Activated naive CD8-positive, alpha-beta T cell (primary cell): ENCODE results near the gene TAF11.
"Not testable (repeated sequence)": the region's sequence is repeated elsewhere in the genome, so short reads cannot be mapped to it uniquely, and the experiment has no call there.

Experiments
- H3K27ac Mint-ChIP-seq: one replicate; pipeline ENCODE4 v1.8.0; 2021; ENCODE audit warnings: mixed read lengths
- H3K27me3 Mint-ChIP-seq: one replicate; pipeline ENCODE4 v1.8.0; 2021; ENCODE audit warnings: mixed read lengths
- H3K36me3 Mint-ChIP-seq: one replicate; pipeline ENCODE4 v1.8.0; 2021; ENCODE audit warnings: mixed read lengths
- H3K4me1 Mint-ChIP-seq: one replicate; pipeline ENCODE4 v1.8.0; 2021; ENCODE audit warnings: low read depth, mixed read lengths
- H3K4me3 Mint-ChIP-seq: one replicate; pipeline ENCODE4 v1.8.0; 2021; ENCODE audit warnings: mild to moderate bottlenecking, mixed read lengths
- H3K9me3 Mint-ChIP-seq: one replicate; pipeline ENCODE4 v1.8.0; 2021; ENCODE audit warnings: low read depth, mixed read lengths

The TAF11 gene

GRCh38 chr6:34888874-34889555 lies 1.2 kb upstream of the TAF11 start, which contains the start of gene ANKS1A:
TSS of gene ANKS1A (plus strand) at chr6:34889255. CDS start at chr6:34889403, 148 bp downstream.
- Mint-ChIP-seq H3K27me3 (no peaks in the 10 kb centered on the region), H3K27ac (peak within 1 kb of the TSS; percentile 99), H3K36me3 (peaks cover 8% of the 10 kb centered on the region), H3K4me1 (peaks cover 48% of the 10 kb centered on the region), H3K4me3 (peak within 1 kb of the TSS; percentile 100), H3K9me3 (peaks cover 2% of the 10 kb centered on the region)

DNA sequence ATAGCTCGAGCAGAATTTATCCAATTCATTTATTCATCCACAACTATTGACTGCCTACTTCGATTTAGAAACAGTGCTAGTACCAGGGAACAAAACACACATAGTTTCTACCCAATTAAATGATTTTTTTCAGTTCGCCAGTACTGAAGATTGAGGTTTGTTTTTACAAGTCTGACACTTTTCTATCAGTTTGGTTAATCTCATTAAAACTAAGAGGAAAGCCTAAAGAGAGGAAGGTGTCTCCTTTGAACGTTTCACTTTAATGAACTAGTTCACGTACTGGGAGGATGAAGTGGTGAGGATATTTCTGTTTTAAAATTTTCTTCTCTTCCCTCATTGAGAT lies 643 bp upstream of the TAF11 start:
- no peaks in the 10 kb centered on the region for H3K27me3 Mint-ChIP-seq
- peak overlapping the region; percentile 99 for H3K27ac Mint-ChIP-seq
- peak overlapping the region; percentile 100 for H3K4me3 Mint-ChIP-seq
- H3K36me3 Mint-ChIP-seq, result peaks cover 9% of the 10 kb centered on the region
- peaks cover 51% of the 10 kb centered on the region for H3K4me1 Mint-ChIP-seq
- peaks cover 3% of the 10 kb centered on the region for H3K9me3 Mint-ChIP-seq

DNA sequence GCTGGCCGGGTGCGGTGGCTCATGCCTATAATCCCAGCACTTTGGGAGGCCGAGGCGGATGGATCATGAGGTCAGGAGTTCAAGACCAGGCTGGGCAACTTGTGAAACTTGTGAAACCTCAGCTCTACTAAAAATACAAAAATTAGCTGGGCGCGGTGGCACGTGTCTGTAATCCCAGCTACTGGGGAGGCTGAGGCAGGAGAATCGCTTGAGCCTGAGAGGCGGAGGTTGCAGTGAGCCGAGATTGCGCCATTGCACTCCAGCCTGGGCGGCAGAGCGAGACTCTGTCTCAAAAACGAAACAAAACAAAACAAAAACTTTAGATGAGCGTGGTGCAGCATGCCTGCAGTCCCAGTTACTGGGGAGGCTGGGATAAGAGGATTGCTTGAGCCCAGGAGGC lies 2.0 kb downstream of the TAF11 start:
- H3K36me3 Mint-ChIP-seq, H3K27me3 Mint-ChIP-seq, H3K9me3 Mint-ChIP-seq: not testable (repeated sequence)
- Mint-ChIP-seq H3K4me1 (peaks cover 44% of the 10 kb centered on the region), H3K4me3 (peak overlapping the region; percentile 52), H3K27ac (peak overlapping the region; percentile 46)

DNA sequence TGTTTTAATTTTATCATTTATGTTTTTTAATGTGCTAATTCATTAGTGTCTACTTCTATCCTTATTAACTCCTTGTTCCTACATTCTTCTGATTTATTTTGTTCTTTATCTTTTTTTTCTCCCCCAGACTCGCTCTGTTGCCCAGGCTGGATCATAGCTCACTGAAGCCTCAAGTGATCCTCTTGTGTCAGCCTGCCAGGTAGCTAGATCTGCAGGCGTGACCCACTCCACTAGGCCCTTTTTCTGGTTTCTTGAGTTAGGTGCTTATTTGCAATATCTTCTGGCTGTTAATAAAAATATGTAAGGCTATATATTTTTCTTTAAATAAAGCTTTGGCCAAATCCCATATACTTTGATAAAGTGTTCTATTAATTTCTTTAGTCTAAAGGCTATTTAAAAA lies 2.8 kb downstream of the TAF11 start:
- Mint-ChIP-seq H3K27me3 (no peaks in the 10 kb centered on the region), H3K27ac (no peak overlapping the region), H3K4me3 (peak overlapping the region; percentile 47), H3K4me1 (peaks cover 38% of the 10 kb centered on the region), H3K9me3 (peaks cover 3% of the 10 kb centered on the region), H3K36me3 (peaks cover 9% of the 10 kb centered on the region)

- H3K4me3 Mint-ChIP-seq, H3K27me3 Mint-ChIP-seq, H3K9me3 Mint-ChIP-seq: not testable (repeated sequence)
- Mint-ChIP-seq H3K36me3 (peaks cover 11% of the 10 kb centered on the region), H3K27ac (peak overlapping the region; percentile 81), H3K4me1 (peaks cover 38% of the 10 kb centered on the region)
Observed at GRCh38 chr6:34884073-34884472, 3.8 kb downstream of the TAF11 start.

- Mint-ChIP-seq H3K4me3 (no peak overlapping the region), H3K36me3 (peaks cover 2% of the 10 kb centered on the region), H3K4me1 (peaks cover 3% of the 10 kb centered on the region), H3K9me3 (no peaks in the 10 kb centered on the region), H3K27me3 (no peaks in the 10 kb centered on the region), H3K27ac (no peak overlapping the region)
Observed at GRCh38 chr6:34877869-34878485, 9.9 kb downstream of the TAF11 start.

- H3K36me3 Mint-ChIP-seq, result peaks cover 3% of the 10 kb centered on the region
- H3K27me3 Mint-ChIP-seq, result no peaks in the 10 kb centered on the region
- no peaks in the 10 kb centered on the region for H3K9me3 Mint-ChIP-seq
- peaks cover 1% of the 10 kb centered on the region for H3K4me1 Mint-ChIP-seq
- no peak overlapping the region for H3K27ac Mint-ChIP-seq
- no peak overlapping the region for H3K4me3 Mint-ChIP-seq
Observed at GRCh38 chr6:34877259-34877658, 10.6 kb downstream of the TAF11 start.

GRCh38 chr6:34876472-34876871 lies 11.4 kb downstream of the TAF11 start:
- peaks cover 5% of the 10 kb centered on the region for H3K36me3 Mint-ChIP-seq
- H3K4me3 Mint-ChIP-seq, result no peak overlapping the region
- H3K4me1 Mint-ChIP-seq, result peaks cover 1% of the 10 kb centered on the region
- H3K27ac Mint-ChIP-seq, result no peak overlapping the region
- H3K27me3 Mint-ChIP-seq, result no peaks in the 10 kb centered on the region
- no peaks in the 10 kb centered on the region for H3K9me3 Mint-ChIP-seq

DNA sequence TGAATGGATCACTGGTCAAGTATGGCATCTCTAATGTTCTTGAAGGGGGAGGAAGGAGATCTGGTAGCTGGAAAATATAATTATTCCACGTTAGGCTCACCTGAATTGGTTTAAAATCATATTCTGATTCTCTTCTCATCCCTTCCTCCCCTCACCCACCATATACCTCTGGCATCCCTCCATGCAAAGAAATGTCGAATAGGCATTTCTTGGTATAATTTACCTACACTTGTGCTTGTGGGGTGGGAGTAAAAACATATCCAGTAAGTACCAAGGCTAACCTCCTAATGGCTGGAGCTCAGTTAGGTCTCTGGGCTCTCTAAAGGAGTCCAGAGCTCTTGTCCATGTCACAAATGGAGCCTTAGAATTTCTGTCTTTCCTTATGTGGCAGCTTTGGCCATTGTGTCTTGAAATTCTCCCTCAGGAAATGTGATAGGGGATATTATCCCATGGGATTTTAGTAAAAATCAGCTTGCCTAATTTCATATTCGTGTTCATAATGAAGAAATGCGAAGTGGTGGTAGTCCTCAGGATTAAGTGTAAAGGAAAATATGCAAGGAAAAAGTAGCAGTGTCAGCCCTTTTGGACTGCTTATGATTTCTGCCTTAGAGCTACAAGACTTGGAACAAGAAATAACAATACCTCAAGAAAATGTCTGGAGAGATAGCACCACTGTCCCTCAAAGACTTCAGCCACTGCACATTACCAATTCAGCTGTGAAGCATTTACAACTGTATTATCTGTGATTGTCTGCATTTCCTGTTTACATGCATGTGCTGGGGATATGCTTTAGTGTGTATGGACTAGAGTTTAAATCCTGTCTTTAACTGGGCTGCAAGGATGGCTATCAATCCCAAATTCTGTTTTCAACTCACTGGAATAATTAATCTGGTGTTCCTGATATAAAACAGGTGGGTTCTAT lies 12.3 kb downstream of the TAF11 start:
- Mint-ChIP-seq H3K36me3 (peaks cover 8% of the 10 kb centered on the region), H3K27ac (peak overlapping the region; percentile 23), H3K27me3 (no peaks in the 10 kb centered on the region), H3K4me3 (no peak overlapping the region), H3K9me3 (no peaks in the 10 kb centered on the region), H3K4me1 (peaks cover 1% of the 10 kb centered on the region)

GRCh38 chr6:34872332-34872731 lies 15.5 kb downstream of the TAF11 start:
- H3K4me3 Mint-ChIP-seq, result no peak overlapping the region
- peaks cover 6% of the 10 kb centered on the region for H3K36me3 Mint-ChIP-seq
- H3K9me3 Mint-ChIP-seq, result no peaks in the 10 kb centered on the region
- H3K4me1 Mint-ChIP-seq, result no peaks in the 10 kb centered on the region
- no peak overlapping the region for H3K27ac Mint-ChIP-seq
- H3K27me3 Mint-ChIP-seq, result no peaks in the 10 kb centered on the region

DNA sequence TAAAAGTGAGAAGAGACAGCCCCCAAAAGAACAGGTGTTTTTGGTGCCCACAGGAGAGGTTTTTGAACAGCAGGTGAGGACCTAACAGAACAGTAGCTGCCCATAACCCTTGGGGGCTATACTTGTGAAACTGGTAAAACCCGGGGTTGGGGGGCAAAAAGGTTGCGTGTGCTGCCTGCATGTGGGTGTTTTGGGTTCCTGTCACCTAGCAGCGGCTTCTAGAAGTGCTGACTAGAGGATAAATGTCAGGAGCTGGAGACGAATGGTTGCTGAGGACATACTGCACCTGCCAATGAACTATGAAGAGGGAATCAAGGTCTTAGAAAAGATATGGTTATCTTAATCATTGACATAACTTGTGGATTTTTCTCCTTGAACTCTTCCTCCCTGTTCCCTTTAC lies 16.0 kb downstream of the TAF11 start:
- no peaks in the 10 kb centered on the region for H3K27me3 Mint-ChIP-seq
- peaks cover 6% of the 10 kb centered on the region for H3K36me3 Mint-ChIP-seq
- no peaks in the 10 kb centered on the region for H3K9me3 Mint-ChIP-seq
- H3K4me3 Mint-ChIP-seq, result no peak overlapping the region
- no peaks in the 10 kb centered on the region for H3K4me1 Mint-ChIP-seq
- no peak overlapping the region for H3K27ac Mint-ChIP-seq

DNA sequence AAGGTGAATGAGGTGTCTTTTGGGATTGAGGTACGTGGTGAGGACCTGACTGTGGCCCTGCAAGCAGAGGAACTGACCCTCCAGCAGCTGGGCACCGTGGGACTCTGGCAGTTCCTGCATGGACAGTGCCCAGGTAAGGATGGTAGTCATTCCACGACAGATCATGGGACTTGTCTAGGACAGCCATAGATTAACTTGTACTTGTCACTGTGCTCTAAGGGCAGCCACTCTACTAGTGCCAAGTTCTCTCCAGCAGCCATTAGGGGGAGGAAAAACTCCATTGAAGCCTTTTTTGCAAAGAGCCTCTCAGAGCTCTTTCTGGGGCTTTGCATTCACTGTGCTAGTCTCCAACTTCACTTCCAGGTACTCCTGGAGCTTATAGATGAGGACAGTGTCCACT lies 20.4 kb downstream of the TAF11 start:
- no peaks in the 10 kb centered on the region for H3K4me1 Mint-ChIP-seq
- no peak overlapping the region for H3K27ac Mint-ChIP-seq
- peaks cover 6% of the 10 kb centered on the region for H3K36me3 Mint-ChIP-seq
- no peaks in the 10 kb centered on the region for H3K9me3 Mint-ChIP-seq
- H3K4me3 Mint-ChIP-seq, result no peak overlapping the region
- no peaks in the 10 kb centered on the region for H3K27me3 Mint-ChIP-seq

DNA sequence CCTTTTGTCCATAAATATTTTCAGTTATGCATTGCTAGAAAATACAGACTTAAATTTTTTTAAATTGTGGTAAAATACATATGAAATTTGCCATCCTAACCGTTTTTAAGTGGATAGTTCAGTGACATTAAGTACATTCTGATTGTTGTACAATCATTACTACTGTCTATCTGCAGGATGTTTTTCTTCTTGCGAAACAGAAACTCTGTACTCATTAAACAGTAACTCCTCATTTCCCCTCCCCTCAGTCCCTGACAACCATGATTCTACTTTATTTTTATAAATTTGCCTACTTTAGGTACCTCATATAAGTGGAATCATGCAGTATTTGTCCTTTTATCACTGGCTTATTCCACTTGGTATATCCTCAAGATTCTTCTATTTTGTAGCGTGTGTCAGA lies 21.3 kb downstream of the TAF11 start:
- H3K36me3 Mint-ChIP-seq, result peaks cover 4% of the 10 kb centered on the region
- H3K4me3 Mint-ChIP-seq, result no peak overlapping the region
- H3K4me1 Mint-ChIP-seq, result no peaks in the 10 kb centered on the region

DNA sequence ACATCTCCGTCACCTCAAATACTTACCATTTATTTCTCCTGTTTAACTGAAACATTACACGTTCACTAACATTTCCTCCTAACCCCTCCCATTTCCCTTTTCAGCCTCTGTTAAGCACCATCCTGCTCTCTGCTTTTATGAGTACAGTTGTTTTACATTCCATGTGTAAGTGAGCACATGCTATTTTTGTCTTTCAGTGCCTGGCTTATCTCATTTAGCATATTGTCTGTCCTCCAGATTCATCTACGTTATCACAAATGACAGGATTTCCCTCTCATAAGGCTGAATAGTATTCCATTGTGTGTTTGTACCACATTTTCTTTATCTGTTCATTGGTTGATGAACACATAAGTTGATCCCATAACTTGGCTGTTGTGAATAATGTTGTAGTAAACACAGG lies 22.7 kb downstream of the TAF11 start:
- Mint-ChIP-seq H3K36me3 (peaks cover under 1% of the 10 kb centered on the region), H3K27ac (no peak overlapping the region), H3K4me3 (no peak overlapping the region), H3K27me3 (no peaks in the 10 kb centered on the region), H3K9me3 (no peaks in the 10 kb centered on the region), H3K4me1 (no peaks in the 10 kb centered on the region)

More for the DNA sequence above, 21.3 kb downstream of the TAF11 start:
- Mint-ChIP-seq H3K27ac (no peak overlapping the region), H3K27me3 (no peaks in the 10 kb centered on the region), H3K9me3 (no peaks in the 10 kb centered on the region)

GRCh38 chr6:34864007-34864406 lies 23.8 kb downstream of the TAF11 start:
- Mint-ChIP-seq H3K4me3 (no peak overlapping the region), H3K9me3 (no peaks in the 10 kb centered on the region), H3K4me1 (no peaks in the 10 kb centered on the region), H3K27me3 (no peaks in the 10 kb centered on the region), H3K36me3 (peaks cover 5% of the 10 kb centered on the region), H3K27ac (no peak overlapping the region)
